Cardiac ventricle fibroblast (primary cell): ENCODE data around the gene PPEF1. TPM values are rescaled to one million over a fixed set of nuclear protein-coding genes. Genes with fewer than 3 reads are reported as not detected.

ENCODE experiments used
- total RNA-seq: library from RNA; depleted of rRNA; stranded (reverse); fragments of >200 nt; gene quantifications from 2 replicates; pipeline ENCODE4 v1.2.3, GENCODE V29; 2015

The PPEF1 gene
- not detected in 2 replicates for total RNA-seq

DNA sequence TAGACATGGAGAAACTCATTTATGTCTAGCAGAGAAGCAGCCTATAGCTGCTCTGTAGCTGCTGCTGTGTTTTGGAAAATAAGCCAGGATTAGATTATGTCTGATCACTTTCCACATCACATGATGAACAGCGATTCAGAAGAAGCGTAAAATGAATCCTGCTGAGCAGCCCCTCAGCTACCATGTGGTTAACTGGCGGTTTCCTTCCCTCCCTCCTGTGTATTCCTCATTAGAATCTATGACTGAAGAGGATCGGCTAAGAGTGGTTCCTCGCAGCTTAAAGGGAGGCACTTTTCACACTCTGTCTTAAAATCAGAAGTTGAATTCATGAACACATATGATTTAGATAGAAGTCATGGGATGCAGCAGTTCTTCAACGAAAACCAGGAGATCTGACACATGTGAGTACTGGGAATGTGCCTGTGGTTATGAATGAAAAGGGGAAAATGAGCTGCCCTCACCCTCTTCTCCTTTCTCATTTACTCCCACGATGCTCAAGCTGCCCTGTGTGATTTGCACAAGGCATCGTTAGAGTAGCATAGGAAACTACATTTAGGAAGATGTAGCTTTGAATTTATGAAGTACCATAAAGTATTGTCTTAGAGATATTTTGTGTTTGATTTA lies at the start of gene PPEF1:
PPEF1 (plus strand) TSS at position 220 of the 624 bp plus-strand sequence; CDS start at position 356, 136 bp downstream.

GRCh38 chrX:18672008-18672407 lies 35.4 kb upstream of the PPEF1 start, which contains the start of gene RS1:
Gene RS1 (minus strand): TSS chrX:18672108. CDS start chrX:18672068, 40 bp downstream.

Other genes with a start within 250 kb of the PPEF1 start
- not detected in 2 replicates for gene RS1, start 35.5 kb upstream of the PPEF1 start, total RNA-seq